T-cell (primary cell): Measurements from ENCODE around the gene ILF2. TPM values are rescaled to one million over a fixed set of nuclear protein-coding genes. Genes with fewer than 3 reads are reported as not detected.

Experiments used
- ATAC-seq, 4 experiments: fragments of 200-7000 bp in 3 of 4; fragments of 150-1000 bp in 1 of 4; cut with Tn5 transposase; replicated peaks in 1 of 4; 1 replicate in 3 of 4; 2 replicates in 1 of 4; pipeline ENCODE4 v1.10.0; 2021; ENCODE audit warnings: moderate library complexity in 3 of 4, mild to moderate bottlenecking in 2 of 4, moderate number of reproducible peaks in 1 of 4
- CTCF ChIA-PET, 2 donors: fragments of 300-600 bp; sonication (Branson Sonifier 250); formaldehyde crosslinking; loops; one replicate each; lab custom pipeline; 2022; ENCODE audit warnings: antibody characterized with exemption in 2 of 2; lab: Charles Lee
- POLR2A ChIA-PET, 2 donors: fragments of 300-600 bp; sonication (Branson Sonifier 250); formaldehyde crosslinking; loops; one replicate each; lab custom pipeline; 2022; ENCODE audit warnings: antibody characterized with exemption in 2 of 2; lab: Charles Lee
- DNase-seq, 35 experiments: peaks; one replicate each; pipeline versions ENCODE4 v3.0.0 to v3.0.0-alpha.2; 2013 to 2023
- H3K27ac ChIP-seq: one replicate; pipeline ENCODE4 v1.5.1; 2013; ENCODE audit warnings: low read length
- H3K27me3 ChIP-seq, 2 experiments: replicated peaks in 1 of 2; 1 replicate in 1 of 2; 2 replicates in 1 of 2; pipeline versions ENCODE4 v1.6.1 to v1.7.0; 2013; ENCODE audit warnings: low read length in 1 of 2, mixed read lengths in 1 of 2; ENCODE audit not compliant: control insufficient read depth in 2 of 2, insufficient read depth in 2 of 2; ENCODE audit errors: extremely low read depth in 1 of 2
- H3K36me3 ChIP-seq, 2 donors: 1 replicate in 1 of 2; 2 replicates in 1 of 2; pipeline versions ENCODE4 v1.6.1 to v1.7.0; 2013; ENCODE audit warnings: low read length in 1 of 2; ENCODE audit not compliant: control insufficient read depth in 2 of 2, insufficient read depth in 1 of 2; ENCODE audit errors: extremely low read depth in 1 of 2
- H3K4me1 ChIP-seq, 2 experiments: 1 replicate in 1 of 2; 2 replicates in 1 of 2; pipeline versions ENCODE4 v1.6.1 to v1.7.0; 2013; ENCODE audit warnings: low read length in 2 of 2, mixed read lengths in 1 of 2; ENCODE audit not compliant: insufficient read depth in 2 of 2, control insufficient read depth in 1 of 2; ENCODE audit errors: extremely low read depth in 1 of 2
- H3K4me3 ChIP-seq, 2 donors: 1 replicate in 1 of 2; 2 replicates in 1 of 2; pipeline versions ENCODE4 v1.5.1 to v1.7.0; 2013; ENCODE audit warnings: mild to moderate bottlenecking in 2 of 2, low read length in 1 of 2, moderate library complexity in 1 of 2; ENCODE audit not compliant: control insufficient read depth in 1 of 2; ENCODE audit errors: extremely low read depth in 1 of 2
- H3K9me3 ChIP-seq: 2 replicates; pipeline ENCODE4 v1.7.0; 2013
- H3K27ac Mint-ChIP-seq, 2 donors: one replicate each; pipeline ENCODE4 v1.8.0; 2020 to 2021; ENCODE audit warnings: mild to moderate bottlenecking in 2 of 2, mixed read lengths in 2 of 2
- H3K27me3 Mint-ChIP-seq, 2 donors: one replicate each; pipeline ENCODE4 v1.8.0; 2021 to 2022; ENCODE audit warnings: mixed read lengths in 2 of 2
- H3K36me3 Mint-ChIP-seq: one replicate; pipeline ENCODE4 v1.8.0; 2021; ENCODE audit warnings: mixed read lengths
- H3K4me1 Mint-ChIP-seq, 3 donors: one replicate each; pipeline ENCODE4 v1.8.0; 2020 to 2022; ENCODE audit warnings: mixed read lengths in 3 of 3, mild to moderate bottlenecking in 1 of 3
- H3K4me3 Mint-ChIP-seq, 3 donors: one replicate each; pipeline ENCODE4 v1.8.0; 2020 to 2022; ENCODE audit warnings: mild to moderate bottlenecking in 3 of 3, mixed read lengths in 3 of 3, moderate library complexity in 3 of 3
- H3K9me3 Mint-ChIP-seq, 3 donors: one replicate each; pipeline ENCODE4 v1.8.0; 2020 to 2022; ENCODE audit warnings: mixed read lengths in 3 of 3
- WGBS: methylation state at CpG from one replicate; pipeline ENCODE4 v1.1.5; 2013; ENCODE audit warnings: missing lambda C conversion rate; ENCODE audit not compliant: insufficient coverage; 5-methylcytosine and 5-hydroxymethylcytosine counted together
- total RNA-seq, 35 experiments: library from RNA in 6 of 35; stranded (reverse) in 6 of 35; fragments of 120-200 nt in 1 of 35; gene quantifications; one replicate each; pipeline versions ENCODE4 v1.2.1 to v1.2.4 and lab custom pipeline; 2013 to 2026

The ILF2 gene
- total RNA-seq, 5 donors from 2014 or later (not counting 1 experiment from before 2014, with no cell fraction given) = 86.6 to 137 (median 90.0) TPM

DNA sequence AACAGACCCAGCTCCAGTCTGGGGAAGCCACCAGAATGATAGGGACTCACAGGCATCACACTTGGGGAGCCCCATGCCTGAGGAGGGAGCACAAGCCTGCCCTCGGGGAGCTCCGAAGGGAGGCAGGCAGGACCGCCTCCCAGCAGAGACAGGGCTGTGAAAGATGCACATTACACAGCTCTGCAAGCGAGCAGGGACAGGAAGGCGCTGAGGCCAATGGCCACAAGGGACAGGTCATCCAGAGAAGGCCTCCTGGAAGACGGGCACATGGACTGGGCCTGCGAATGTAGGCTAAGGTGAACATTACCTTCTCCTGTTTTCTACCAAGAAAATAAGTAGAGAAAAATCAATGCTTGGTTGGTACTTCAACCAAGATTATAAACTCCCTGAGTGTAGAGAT is 11.9 kb upstream of the ILF2 start:
- H3K9me3 Mint-ChIP-seq = no peaks in the 10 kb centered on the region
- Histone ChIP-seq H3K27ac (no peak overlapping the region), H3K9me3 (no peaks in the 10 kb centered on the region), H3K27me3 (peaks cover 2 to 76% of the 10 kb centered on the region in 2 experiments), H3K4me3 (no peak overlapping the region), H3K36me3 (no peaks in the 10 kb centered on the region), H3K4me1 (peaks cover 13 to 23% of the 10 kb centered on the region in 2 experiments)
- H3K4me1 Mint-ChIP-seq = peaks cover 13 to 23% (median 17%) of the 10 kb centered on the region in 3 donors
- ATAC-seq (no peak), DNase-seq (no peak)
- ChIA-PET POLR2A (no interaction called here), CTCF (no interaction called here)
- peaks cover 40 to 44% of the 10 kb centered on the region in 2 donors for H3K27me3 Mint-ChIP-seq
- no peaks in the 10 kb centered on the region for H3K36me3 Mint-ChIP-seq
- no peak overlapping the region for H3K27ac Mint-ChIP-seq
- 78% methylated on average over 6 of the region's 7 CpGs for WGBS
- H3K4me3 Mint-ChIP-seq = no peak overlapping the region

DNA sequence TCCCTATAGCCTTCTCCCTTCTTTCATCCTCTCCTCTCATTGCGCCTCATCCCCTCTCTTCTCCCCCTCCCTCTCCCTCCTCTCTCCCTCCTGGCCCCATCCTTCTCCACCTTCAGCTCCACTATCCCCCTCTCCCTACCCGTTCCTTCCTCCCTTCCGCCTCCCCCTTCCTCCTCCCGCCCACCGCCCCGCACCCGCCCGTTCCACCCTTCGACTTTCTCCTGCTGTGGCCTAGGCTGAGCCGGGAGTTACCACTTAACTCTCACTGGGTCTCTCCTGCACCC is 9.3 kb upstream of the ILF2 start:
- ATAC-seq (no peak), DNase-seq (no peak)
- H3K4me1 Mint-ChIP-seq = peaks cover 16 to 27% (median 22%) of the 10 kb centered on the region in 3 donors
- peaks cover 40 to 53% of the 10 kb centered on the region in 2 donors for H3K27me3 Mint-ChIP-seq
- ChIA-PET CTCF (interaction anchor here in 1 of 2 donors (1.2 kb wide), 1 partner anchor 169 kb away, joined by 3 read pairs; no protein-coding TSS in a partner anchor), POLR2A (interaction anchor here in 1 of 2 donors (0.6 kb wide), 1 partner anchor 126 kb away, joined by 3 read pairs; no protein-coding TSS in a partner anchor)
- H3K4me1 ChIP-seq = peaks cover 13 to 25% of the 10 kb centered on the region in 2 experiments
- no peak overlapping the region for H3K27ac ChIP-seq
- H3K9me3 ChIP-seq = no peaks in the 10 kb centered on the region
- H3K36me3 ChIP-seq = no peaks in the 10 kb centered on the region
- no peak overlapping the region for H3K27ac Mint-ChIP-seq
- H3K27me3 ChIP-seq = peaks cover 2 to 65% of the 10 kb centered on the region in 2 experiments
- peak overlapping the region; percentile 53 to 81 (median 75) for H3K4me3 Mint-ChIP-seq
- 11% methylated on average over 3 of the region's 10 CpGs for WGBS
- H3K9me3 Mint-ChIP-seq = no peaks in the 10 kb centered on the region
- H3K4me3 ChIP-seq = no peak overlapping the region
- H3K36me3 Mint-ChIP-seq = no peaks in the 10 kb centered on the region

DNA sequence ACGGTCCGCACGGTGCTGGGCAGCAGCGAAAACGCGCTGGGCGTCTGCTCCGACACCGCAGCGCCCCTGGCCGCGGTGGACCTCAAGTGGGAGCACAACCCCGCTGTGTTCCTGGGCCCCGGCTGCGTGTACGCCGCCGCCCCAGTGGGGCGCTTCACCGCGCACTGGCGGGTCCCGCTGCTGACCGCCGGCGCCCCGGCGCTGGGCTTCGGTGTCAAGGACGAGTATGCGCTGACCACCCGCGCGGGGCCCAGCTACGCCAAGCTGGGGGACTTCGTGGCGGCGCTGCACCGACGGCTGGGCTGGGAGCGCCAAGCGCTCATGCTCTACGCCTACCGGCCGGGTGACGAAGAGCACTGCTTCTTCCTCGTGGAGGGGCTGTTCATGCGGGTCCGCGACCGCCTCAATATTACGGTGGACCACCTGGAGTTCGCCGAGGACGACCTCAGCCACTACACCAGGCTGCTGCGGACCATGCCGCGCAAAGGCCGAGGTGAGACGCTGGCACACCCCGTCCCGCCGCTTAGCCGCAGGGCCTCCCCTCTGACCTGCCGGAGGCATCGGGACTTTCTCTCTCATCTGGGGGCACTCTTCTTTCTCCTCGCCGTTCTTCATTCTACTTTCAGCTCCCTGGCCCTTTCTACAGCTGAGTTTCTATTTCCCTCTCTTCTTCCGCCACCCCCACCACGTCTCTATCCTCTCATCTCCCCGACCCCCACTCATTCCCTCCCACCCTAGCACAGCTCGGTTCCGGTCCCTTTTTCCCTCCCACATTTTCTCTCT is 8.7 kb upstream of the ILF2 start:
- Histone ChIP-seq H3K9me3 (no peaks in the 10 kb centered on the region), H3K27me3 (peaks cover 2 to 61% of the 10 kb centered on the region in 2 experiments), H3K36me3 (no peaks in the 10 kb centered on the region), H3K4me1 (peaks cover 13 to 25% of the 10 kb centered on the region in 2 experiments), H3K4me3 (peak overlapping the region; percentile 39 to 51), H3K27ac (no peak overlapping the region)
- H3K27me3 Mint-ChIP-seq = peaks cover 40 to 53% of the 10 kb centered on the region in 2 donors
- peak in 12 of 35 experiments; percentile 4 to 48 (median 26) for DNase-seq
- CTCF ChIA-PET = interaction anchor here in 1 of 2 donors (1.2 kb wide), 1 partner anchor 168 kb away, joined by 3 read pairs; no protein-coding TSS in a partner anchor
- H3K27ac Mint-ChIP-seq = peak overlapping the region in 1 of 2 donors; percentile 39
- 3% methylated on average over 70 of the region's 73 CpGs for WGBS
- H3K36me3 Mint-ChIP-seq = no peaks in the 10 kb centered on the region
- POLR2A ChIA-PET = interaction anchor here in 1 of 2 donors (0.6 kb wide), 1 partner anchor 127 kb away, joined by 3 read pairs; no protein-coding TSS in a partner anchor
- ATAC-seq = peak; percentile 65 to 78 (median 68)
- H3K4me3 Mint-ChIP-seq = peak overlapping the region; percentile 72 to 81 (median 81)
- H3K4me1 Mint-ChIP-seq = peaks cover 16 to 27% (median 22%) of the 10 kb centered on the region in 3 donors
- H3K9me3 Mint-ChIP-seq = no peaks in the 10 kb centered on the region

DNA sequence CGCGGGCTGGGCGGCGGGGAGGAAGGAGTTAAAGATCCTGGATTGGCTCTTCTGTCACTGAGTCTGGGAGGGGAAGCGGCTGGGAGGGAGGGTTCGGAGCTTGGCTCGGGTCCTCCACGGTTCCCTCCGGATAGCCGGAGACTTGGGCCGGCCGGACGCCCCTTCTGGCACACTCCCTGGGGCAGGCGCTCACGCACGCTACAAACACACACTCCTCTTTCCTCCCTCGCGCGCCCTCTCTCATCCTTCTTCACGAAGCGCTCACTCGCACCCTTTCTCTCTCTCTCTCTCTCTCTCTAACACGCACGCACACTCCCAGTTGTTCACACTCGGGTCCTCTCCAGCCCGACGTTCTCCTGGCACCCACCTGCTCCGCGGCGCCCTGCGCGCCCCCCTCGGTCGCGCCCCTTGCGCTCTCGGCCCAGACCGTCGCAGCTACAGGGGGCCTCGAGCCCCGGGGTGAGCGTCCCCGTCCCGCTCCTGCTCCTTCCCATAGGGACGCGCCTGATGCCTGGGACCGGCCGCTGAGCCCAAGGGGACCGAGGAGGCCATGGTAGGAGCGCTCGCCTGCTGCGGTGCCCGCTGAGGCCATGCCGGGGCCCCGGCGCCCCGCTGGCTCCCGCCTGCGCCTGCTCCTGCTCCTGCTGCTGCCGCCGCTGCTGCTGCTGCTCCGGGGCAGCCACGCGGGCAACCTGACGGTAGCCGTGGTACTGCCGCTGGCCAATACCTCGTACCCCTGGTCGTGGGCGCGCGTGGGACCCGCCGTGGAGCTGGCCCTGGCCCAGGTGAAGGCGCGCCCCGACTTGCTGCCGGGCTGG is 7.9 kb upstream of the ILF2 start, which contains the start of gene NPR1:
Gene NPR1 (plus strand): TSS at position 170 of the 818 bp plus-strand sequence. CDS start 421 bp downstream, at position 591.
- peak within 1 kb of the TSS; percentile 77 to 81 (median 81) for H3K4me3 Mint-ChIP-seq
- POLR2A ChIA-PET = interaction anchor here in 1 of 2 donors (0.7 kb wide), 1 partner anchor 17 kb away, joined by 3 read pairs; no protein-coding TSS in a partner anchor
- no peaks in the 10 kb centered on the region for H3K9me3 Mint-ChIP-seq
- H3K9me3 ChIP-seq = no peaks in the 10 kb centered on the region
- WGBS = under 1% methylated on average over 69 of the region's 78 CpGs
- H3K4me1 ChIP-seq = peaks cover 13 to 25% of the 10 kb centered on the region in 2 experiments
- peak; percentile 44 to 58 (median 56) for ATAC-seq
- peak in 11 of 35 experiments; percentile 14 to 41 (median 22) for DNase-seq
- no peak within 1 kb of the TSS for H3K27ac ChIP-seq
- no peaks in the 10 kb centered on the region for H3K36me3 ChIP-seq
- peak within 1 kb of the TSS; percentile 39 to 51 for H3K4me3 ChIP-seq
- CTCF ChIA-PET = interaction anchor here (0.5 to 0.8 kb wide), 5 partner anchors 14 to 409 kb away, joined by 3 to 7 read pairs (median 4); no protein-coding TSS in a partner anchor
- no peaks in the 10 kb centered on the region for H3K36me3 Mint-ChIP-seq
- H3K27ac Mint-ChIP-seq = peak within 1 kb of the TSS in 1 of 2 donors; percentile 65
- peaks cover 38 to 49% of the 10 kb centered on the region in 2 donors for H3K27me3 Mint-ChIP-seq
- peaks cover 2 to 56% of the 10 kb centered on the region in 2 experiments for H3K27me3 ChIP-seq
- H3K4me1 Mint-ChIP-seq = peaks cover 16 to 27% (median 22%) of the 10 kb centered on the region in 3 donors

DNA sequence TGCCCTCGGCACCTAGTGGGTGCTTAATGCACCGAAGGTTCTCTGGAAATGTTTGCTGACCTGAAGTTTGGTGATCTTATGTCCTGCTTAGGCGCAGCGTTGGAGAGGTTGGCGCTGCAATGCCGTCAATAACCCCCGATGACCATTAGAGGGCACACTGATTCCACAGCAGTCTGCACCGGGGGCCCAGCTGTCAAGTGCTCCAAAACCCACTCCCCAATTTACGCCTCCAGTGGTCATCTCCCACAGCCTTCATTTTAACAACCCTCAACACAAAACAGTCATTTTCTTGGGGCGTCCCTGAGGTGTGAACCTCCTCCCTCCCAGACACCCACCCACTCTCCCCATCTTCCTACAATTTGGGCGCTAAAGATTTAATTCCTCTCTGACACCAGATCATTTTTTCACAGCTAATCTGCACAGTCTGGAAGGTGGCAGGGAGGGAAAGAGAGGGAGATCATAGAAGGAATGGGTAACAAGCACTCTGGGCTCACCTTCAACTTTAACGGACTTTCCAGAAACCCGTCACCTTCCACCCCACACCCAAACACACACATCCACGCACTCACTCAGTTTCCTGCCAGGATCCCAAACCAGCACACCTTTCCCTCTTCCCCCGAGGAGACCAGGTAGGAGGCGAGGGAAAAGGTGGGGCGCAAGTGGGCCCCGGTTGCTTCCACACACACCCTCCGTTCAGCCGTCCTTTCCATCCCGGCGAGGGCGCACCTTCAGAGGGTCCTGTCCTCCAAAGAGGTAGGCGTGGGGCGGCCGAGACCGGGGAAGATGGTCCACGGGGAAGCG is 7.1 kb upstream of the ILF2 start:
- ATAC-seq (peak in 2 of 4 experiments; percentile 47 to 53), DNase-seq (peak in 22 of 35 experiments; percentile 8 to 71 (median 33))
- Mint-ChIP-seq H3K27ac (peak overlapping the region in 1 of 2 donors; percentile 65), H3K27me3 (peaks cover 38 to 45% of the 10 kb centered on the region in 2 donors), H3K4me3 (peak overlapping the region; percentile 69 to 81 (median 77)), H3K36me3 (no peaks in the 10 kb centered on the region), H3K9me3 (no peaks in the 10 kb centered on the region), H3K4me1 (peaks cover 16 to 27% (median 22%) of the 10 kb centered on the region in 3 donors)
- no peak overlapping the region for H3K27ac ChIP-seq
- ChIA-PET CTCF (interaction anchor here (0.5 to 0.8 kb wide), 7 partner anchors 13 to 408 kb away, joined by 3 to 7 read pairs (median 4); no protein-coding TSS in a partner anchor), POLR2A (interaction anchor here (0.6 to 0.7 kb wide), 2 partner anchors 18 to 482 kb away, joined by 3 to 4 read pairs; no protein-coding TSS in a partner anchor)
- peaks cover 13 to 25% of the 10 kb centered on the region in 2 experiments for H3K4me1 ChIP-seq
- 5% methylated on average over 21 of the region's 29 CpGs for WGBS
- H3K9me3 ChIP-seq = no peaks in the 10 kb centered on the region
- no peaks in the 10 kb centered on the region for H3K36me3 ChIP-seq
- peaks cover 2 to 55% of the 10 kb centered on the region in 2 experiments for H3K27me3 ChIP-seq
- H3K4me3 ChIP-seq = peak overlapping the region; percentile 28 to 51
